Peyer's patch (tissue), 4 donors: ENCODE results near the gene KIR2DL4.
"Not testable (repeated sequence)": the region's sequence is repeated elsewhere in the genome, so short reads cannot be mapped to it uniquely, and the experiment has no call there.

Source experiments
- POLR2A ChIP-seq, 2 donors: fragments of 450-650 bp; IDR thresholded peaks; one replicate each; pipeline ENCODE4 v1.5.1; 2017; ENCODE audit warnings: antibody characterized with exemption in 2 of 2, mild to moderate bottlenecking in 2 of 2, moderate library complexity in 2 of 2
- TF ChIP-seq, protein P1 (sequence below), 6 experiments: fragments of 450-650 bp in 4 of 6; fragments of 200-600 bp in 2 of 6; sonication (generic) in 1 of 6; IDR thresholded peaks; one replicate each; pipeline ENCODE4 v1.5.1; 2017 to 2019; ENCODE audit warnings: antibody characterized with exemption in 6 of 6, mild to moderate bottlenecking in 3 of 6, moderate library complexity in 1 of 6

DNA sequence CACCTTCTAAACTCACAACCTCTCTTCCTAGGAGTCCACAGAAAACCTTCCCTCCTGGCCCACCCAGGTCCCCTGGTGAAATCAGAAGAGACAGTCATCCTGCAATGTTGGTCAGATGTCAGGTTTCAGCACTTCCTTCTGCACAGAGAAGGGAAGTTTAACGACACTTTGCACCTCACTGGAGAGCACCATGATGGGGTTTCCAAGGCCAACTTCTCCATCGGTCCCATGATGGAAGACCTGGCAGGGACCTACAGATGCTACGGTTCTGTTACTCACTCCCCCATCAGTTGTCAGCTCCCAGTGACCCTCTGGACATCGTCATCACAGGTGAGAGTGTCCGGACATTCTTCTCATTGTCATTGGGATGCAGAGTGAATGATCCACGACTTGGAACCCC is 44.8 kb upstream of the KIR2DL4 start:
- TF ChIP-seq, protein P1, sequence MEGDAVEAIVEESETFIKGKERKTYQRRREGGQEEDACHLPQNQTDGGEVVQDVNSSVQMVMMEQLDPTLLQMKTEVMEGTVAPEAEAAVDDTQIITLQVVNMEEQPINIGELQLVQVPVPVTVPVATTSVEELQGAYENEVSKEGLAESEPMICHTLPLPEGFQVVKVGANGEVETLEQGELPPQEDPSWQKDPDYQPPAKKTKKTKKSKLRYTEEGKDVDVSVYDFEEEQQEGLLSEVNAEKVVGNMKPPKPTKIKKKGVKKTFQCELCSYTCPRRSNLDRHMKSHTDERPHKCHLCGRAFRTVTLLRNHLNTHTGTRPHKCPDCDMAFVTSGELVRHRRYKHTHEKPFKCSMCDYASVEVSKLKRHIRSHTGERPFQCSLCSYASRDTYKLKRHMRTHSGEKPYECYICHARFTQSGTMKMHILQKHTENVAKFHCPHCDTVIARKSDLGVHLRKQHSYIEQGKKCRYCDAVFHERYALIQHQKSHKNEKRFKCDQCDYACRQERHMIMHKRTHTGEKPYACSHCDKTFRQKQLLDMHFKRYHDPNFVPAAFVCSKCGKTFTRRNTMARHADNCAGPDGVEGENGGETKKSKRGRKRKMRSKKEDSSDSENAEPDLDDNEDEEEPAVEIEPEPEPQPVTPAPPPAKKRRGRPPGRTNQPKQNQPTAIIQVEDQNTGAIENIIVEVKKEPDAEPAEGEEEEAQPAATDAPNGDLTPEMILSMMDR (IDR thresholded peaks at IDR 0.05), result not testable (repeated sequence)
- not testable (repeated sequence) for TF ChIP-seq POLR2A (IDR thresholded peaks at IDR 0.05)
